ENCODE results near the gene GFY. TPM values are rescaled to one million over a fixed set of nuclear protein-coding genes. Genes with fewer than 3 reads are reported as not detected.

The GFY gene
- total and polyA plus RNA-seq, 9 of the 15 experiments (the other 6 are each of a cell fraction or from before 2014, with no cell fraction given) = 0.06 to 0.40 (median 0.19) TPM; not detected in 3

DNA sequence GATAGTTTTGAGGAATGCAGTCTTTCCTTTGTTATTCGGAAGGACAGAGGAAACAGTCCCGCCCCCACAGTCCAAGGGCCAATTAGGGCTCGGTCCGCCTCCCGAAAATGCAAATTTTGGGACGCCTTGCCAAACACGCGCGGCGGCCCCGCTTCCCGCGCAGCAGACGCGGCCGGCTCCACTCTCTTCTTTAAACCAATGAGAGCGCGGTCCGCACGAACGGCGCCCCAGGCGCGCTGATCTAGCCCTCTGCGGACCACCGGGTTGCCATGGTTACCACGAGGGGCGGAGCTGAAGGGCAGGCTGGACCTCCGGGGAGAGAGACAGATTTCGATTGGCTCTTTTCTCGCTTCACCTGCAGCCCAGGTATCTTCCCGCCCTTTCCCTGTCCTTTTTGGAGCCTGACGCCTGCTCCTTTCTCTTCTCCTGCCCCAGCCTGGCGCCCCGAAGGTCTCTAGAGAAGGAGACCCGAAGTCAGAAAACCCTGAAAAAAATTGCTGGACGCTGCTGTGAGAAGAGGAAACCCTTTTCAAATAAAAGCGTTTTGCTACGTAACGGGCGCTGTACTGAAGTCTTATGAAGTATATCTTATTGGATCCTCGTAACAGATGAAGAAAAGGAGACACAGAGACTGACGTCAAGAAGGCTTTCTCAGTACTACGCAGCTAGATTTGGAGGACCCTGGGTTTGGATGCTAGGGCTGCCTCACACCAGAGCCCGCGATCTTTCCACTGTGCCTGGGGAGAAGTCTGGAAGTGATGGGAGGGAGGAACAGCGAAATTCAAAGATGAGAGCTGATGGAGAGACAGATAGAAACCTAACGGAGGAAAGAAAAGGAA, 3.9 kb upstream of the GFY start (continued):
- TF ChIP-seq, protein P1, sequence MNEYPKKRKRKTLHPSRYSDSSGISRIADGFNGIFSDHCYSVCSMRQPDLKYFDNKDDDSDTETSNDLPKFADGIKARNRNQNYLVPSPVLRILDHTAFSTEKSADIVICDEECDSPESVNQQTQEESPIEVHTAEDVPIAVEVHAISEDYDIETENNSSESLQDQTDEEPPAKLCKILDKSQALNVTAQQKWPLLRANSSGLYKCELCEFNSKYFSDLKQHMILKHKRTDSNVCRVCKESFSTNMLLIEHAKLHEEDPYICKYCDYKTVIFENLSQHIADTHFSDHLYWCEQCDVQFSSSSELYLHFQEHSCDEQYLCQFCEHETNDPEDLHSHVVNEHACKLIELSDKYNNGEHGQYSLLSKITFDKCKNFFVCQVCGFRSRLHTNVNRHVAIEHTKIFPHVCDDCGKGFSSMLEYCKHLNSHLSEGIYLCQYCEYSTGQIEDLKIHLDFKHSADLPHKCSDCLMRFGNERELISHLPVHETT (CRISPR knock-in tag; conservative IDR thresholded peaks at IDR 0.05 in 1 of 2, IDR thresholded peaks at IDR 0.05 in 1 of 2) = no peak
- TF ChIP-seq CXXC5 (CRISPR knock-in tag; IDR thresholded peaks at IDR 0.05) = peak; percentile 76
- TF ChIP-seq ZNF217 (CRISPR knock-in tag; IDR thresholded peaks at IDR 0.05) = no peak
- TF ChIP-seq RFX1 (IDR thresholded peaks at IDR 0.05) = peak; percentile 99
- 0 out of 2 replicates have a peak, but pooled peaks have one; percentile 45 for TF ChIP-seq GTF2E2 (tag; IDR thresholded peaks at IDR 0.05)
- peak; percentile 49; the same call in 1 of the 2 replicates for TF ChIP-seq GABPB1 (CRISPR knock-in tag; IDR thresholded peaks at IDR 0.05)
- TF ChIP-seq, protein P2, sequence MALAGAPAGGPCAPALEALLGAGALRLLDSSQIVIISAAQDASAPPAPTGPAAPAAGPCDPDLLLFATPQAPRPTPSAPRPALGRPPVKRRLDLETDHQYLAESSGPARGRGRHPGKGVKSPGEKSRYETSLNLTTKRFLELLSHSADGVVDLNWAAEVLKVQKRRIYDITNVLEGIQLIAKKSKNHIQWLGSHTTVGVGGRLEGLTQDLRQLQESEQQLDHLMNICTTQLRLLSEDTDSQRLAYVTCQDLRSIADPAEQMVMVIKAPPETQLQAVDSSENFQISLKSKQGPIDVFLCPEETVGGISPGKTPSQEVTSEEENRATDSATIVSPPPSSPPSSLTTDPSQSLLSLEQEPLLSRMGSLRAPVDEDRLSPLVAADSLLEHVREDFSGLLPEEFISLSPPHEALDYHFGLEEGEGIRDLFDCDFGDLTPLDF (CRISPR knock-in tag; IDR thresholded peaks at IDR 0.05) = peak; percentile 62; the same call in 1 of the 2 replicates
- peak; percentile 72 for TF ChIP-seq HNRNPLL (IDR thresholded peaks at IDR 0.05; ENCODE audit: low read depth, low read length, poor library complexity, severe bottlenecking)
- 0 out of 2 replicates have a peak, but pooled peaks have one; percentile 25 for TF ChIP-seq CREM (IDR thresholded peaks at IDR 0.05; ENCODE audit: low read depth)
- TF ChIP-seq EGR1 (conservative IDR thresholded peaks at IDR 0.05) = peak; percentile 52
- TF ChIP-seq HIVEP1 (CRISPR knock-in tag; IDR thresholded peaks at IDR 0.05) = no peak
- TF ChIP-seq LCOR (CRISPR knock-in tag; IDR thresholded peaks at IDR 0.05) = peak; percentile 43; the same call in 1 of the 2 replicates
- TF ChIP-seq, protein P3, sequence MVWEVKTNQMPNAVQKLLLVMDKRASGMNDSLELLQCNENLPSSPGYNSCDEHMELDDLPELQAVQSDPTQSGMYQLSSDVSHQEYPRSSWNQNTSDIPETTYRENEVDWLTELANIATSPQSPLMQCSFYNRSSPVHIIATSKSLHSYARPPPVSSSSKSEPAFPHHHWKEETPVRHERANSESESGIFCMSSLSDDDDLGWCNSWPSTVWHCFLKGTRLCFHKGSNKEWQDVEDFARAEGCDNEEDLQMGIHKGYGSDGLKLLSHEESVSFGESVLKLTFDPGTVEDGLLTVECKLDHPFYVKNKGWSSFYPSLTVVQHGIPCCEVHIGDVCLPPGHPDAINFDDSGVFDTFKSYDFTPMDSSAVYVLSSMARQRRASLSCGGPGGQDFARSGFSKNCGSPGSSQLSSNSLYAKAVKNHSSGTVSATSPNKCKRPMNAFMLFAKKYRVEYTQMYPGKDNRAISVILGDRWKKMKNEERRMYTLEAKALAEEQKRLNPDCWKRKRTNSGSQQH (CRISPR knock-in tag; IDR thresholded peaks at IDR 0.05) = no peak
- TF ChIP-seq, protein P4, sequence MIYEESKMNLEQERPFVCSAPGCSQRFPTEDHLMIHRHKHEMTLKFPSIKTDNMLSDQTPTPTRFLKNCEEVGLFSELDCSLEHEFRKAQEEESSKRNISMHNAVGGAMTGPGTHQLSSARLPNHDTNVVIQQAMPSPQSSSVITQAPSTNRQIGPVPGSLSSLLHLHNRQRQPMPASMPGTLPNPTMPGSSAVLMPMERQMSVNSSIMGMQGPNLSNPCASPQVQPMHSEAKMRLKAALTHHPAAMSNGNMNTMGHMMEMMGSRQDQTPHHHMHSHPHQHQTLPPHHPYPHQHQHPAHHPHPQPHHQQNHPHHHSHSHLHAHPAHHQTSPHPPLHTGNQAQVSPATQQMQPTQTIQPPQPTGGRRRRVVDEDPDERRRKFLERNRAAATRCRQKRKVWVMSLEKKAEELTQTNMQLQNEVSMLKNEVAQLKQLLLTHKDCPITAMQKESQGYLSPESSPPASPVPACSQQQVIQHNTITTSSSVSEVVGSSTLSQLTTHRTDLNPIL (CRISPR knock-in tag; IDR thresholded peaks at IDR 0.05) = no peak
- no peak for TF ChIP-seq MAFK (IDR thresholded peaks at IDR 0.05; ENCODE audit: low read length)
- TF ChIP-seq, protein P5, sequence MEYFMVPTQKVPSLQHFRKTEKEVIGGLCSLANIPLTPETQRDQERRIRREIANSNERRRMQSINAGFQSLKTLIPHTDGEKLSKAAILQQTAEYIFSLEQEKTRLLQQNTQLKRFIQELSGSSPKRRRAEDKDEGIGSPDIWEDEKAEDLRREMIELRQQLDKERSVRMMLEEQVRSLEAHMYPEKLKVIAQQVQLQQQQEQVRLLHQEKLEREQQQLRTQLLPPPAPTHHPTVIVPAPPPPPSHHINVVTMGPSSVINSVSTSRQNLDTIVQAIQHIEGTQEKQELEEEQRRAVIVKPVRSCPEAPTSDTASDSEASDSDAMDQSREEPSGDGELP (CRISPR knock-in tag; IDR thresholded peaks at IDR 0.05; ENCODE audit: borderline replicate concordance) = peak; percentile 43; the same call in 1 of the 2 replicates
- TF ChIP-seq CBX3 (IDR thresholded peaks at IDR 0.05; ENCODE audit: borderline replicate concordance in 1 of 2, low read length in 2 of 2) = no peak
- no peak for TF ChIP-seq BRCA1 (IDR thresholded peaks at IDR 0.05)
- TF ChIP-seq BRCA1 (CRISPR knock-in tag; IDR thresholded peaks at IDR 0.05) = 0 out of 2 replicates have a peak, but pooled peaks have one; percentile 20
- no peak for TF ChIP-seq CREB1 (IDR thresholded peaks at IDR 0.05)
- peak; percentile 37; the same call in 1 of the 2 replicates for TF ChIP-seq CREB1 (CRISPR knock-in tag; IDR thresholded peaks at IDR 0.05)
- TF ChIP-seq RB1 (IDR thresholded peaks at IDR 0.05; ENCODE audit: low read depth) = peak; percentile 65; the same call in 1 of the 2 replicates
